ENCODE results near the gene HTRA3. TPM values are rescaled to one million over a fixed set of nuclear protein-coding genes. Genes with fewer than 3 reads are reported as not detected.

The HTRA3 gene
- total RNA-seq, 1 donor from 2014 or later: 35.2 TPM

DNA sequence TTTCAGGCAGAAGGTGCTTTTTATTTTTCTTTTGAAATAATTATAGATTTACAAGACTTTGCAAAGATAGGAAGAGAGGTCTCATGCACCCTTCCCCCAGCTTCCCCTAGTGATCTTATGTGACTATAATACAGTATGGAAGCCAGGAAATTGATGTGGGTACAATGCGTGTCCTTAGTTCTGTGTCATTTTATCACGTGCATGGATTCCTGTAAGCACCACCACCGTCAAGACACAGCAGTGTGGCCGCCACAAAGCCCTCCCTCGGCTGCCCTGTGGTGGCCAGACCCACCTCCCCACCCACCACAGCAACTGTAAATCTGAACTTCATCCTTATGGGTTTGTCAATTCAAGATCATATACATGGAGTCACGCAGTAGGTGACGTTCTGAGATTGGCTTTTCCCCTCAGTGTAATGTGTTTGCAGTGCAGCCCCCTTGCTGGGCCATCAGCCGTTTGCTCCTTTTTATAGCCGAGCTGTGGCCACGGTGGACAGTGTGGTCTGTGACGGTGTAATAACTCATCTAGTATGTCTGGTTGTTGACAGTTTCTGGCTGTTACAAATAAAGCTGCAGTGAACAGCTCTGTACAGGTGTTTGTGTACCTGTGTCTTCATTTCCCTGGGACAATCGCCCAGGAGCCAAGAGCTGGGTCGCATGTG lies 10.9 kb upstream of the HTRA3 start:
- no peaks in the 10 kb centered on the region for H3K9me3 ChIP-seq (ENCODE audit: insufficient read depth, low read depth, low read length)
- H3K4me1 ChIP-seq (ENCODE audit: insufficient read depth, low read length): peaks cover 14% of the 10 kb centered on the region
- Mint-ChIP-seq H3K27me3 (ENCODE audit: low read depth, unreplicated experiment) (peaks cover 22% of the 10 kb centered on the region), H3K4me3 (ENCODE audit: unreplicated experiment) (no peak overlapping the region), H3K36me3 (ENCODE audit: low read depth, unreplicated experiment) (no peaks in the 10 kb centered on the region), H3K27ac (ENCODE audit: unreplicated experiment) (no peak overlapping the region), H3K4me1 (ENCODE audit: low read depth, unreplicated experiment) (no peaks in the 10 kb centered on the region), H3K9me3 (ENCODE audit: unreplicated experiment) (peaks cover 8% of the 10 kb centered on the region)
- H3K27me3 ChIP-seq (ENCODE audit: insufficient read depth, low read length): peaks cover 10% of the 10 kb centered on the region
- no peaks in the 10 kb centered on the region for H3K79me2 ChIP-seq (ENCODE audit: insufficient read depth, low read length)
- H2AFZ ChIP-seq (ENCODE audit: low read depth, low read length): no peak overlapping the region
- no peaks in the 10 kb centered on the region for H4K20me1 ChIP-seq (ENCODE audit: insufficient read depth, low read length)
- H3K27ac ChIP-seq (ENCODE audit: low read depth, low read length): no peak overlapping the region
- FAIRE-seq (no peak), DNase-seq (ENCODE audit: low read depth) (no peak)
- no peak overlapping the region for H3K4me2 ChIP-seq (ENCODE audit: low read length)
- no peaks in the 10 kb centered on the region for H3K36me3 ChIP-seq (ENCODE audit: insufficient read depth, low read length)
- TF ChIP-seq, protein P1, sequence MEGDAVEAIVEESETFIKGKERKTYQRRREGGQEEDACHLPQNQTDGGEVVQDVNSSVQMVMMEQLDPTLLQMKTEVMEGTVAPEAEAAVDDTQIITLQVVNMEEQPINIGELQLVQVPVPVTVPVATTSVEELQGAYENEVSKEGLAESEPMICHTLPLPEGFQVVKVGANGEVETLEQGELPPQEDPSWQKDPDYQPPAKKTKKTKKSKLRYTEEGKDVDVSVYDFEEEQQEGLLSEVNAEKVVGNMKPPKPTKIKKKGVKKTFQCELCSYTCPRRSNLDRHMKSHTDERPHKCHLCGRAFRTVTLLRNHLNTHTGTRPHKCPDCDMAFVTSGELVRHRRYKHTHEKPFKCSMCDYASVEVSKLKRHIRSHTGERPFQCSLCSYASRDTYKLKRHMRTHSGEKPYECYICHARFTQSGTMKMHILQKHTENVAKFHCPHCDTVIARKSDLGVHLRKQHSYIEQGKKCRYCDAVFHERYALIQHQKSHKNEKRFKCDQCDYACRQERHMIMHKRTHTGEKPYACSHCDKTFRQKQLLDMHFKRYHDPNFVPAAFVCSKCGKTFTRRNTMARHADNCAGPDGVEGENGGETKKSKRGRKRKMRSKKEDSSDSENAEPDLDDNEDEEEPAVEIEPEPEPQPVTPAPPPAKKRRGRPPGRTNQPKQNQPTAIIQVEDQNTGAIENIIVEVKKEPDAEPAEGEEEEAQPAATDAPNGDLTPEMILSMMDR (IDR thresholded peaks at IDR 0.05; ENCODE audit: insufficient read depth, low read depth, low read length): no peak
- TF ChIP-seq EZH2 (IDR thresholded peaks at IDR 0.05; ENCODE audit: insufficient read depth, low read length): no peak
- no peak overlapping the region for H3K9ac ChIP-seq (ENCODE audit: low read length)
- H3K4me3 ChIP-seq (ENCODE audit: insufficient read depth, low read depth, low read length): no peak overlapping the region

DNA sequence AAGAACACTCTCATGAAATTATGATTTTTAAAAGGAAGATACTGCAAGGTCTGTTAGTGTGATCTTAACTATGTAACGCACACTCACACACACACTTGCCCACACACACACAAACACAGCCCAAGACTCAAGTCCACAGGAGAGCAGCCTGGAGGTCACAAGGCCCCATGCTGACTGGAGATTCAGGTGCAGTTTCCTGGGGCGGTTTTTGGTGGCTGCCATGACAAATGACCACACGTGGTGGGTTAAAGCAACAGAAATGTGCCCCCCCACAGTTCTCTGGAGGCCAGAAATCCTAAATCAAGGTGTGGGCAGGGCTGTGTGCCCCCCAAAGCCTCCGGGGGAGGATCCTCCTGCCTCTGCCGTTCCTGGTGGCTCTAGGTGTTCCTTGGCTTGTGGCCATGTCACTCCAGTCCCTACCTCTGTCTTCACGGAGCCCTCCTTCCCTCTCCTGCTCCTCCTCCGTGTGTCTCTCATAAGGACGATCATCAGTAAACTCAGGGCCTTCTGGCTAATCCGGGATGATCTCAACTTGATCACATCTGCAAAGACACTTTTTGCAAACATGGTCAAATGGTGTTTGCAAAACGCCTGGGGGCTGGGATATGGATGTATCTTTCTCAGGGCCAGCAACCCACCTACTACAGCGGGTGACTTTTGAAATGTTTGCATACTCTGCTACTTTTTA lies 9.7 kb upstream of the HTRA3 start:
- no peak overlapping the region for H3K9ac ChIP-seq (ENCODE audit: low read length)
- Mint-ChIP-seq H3K4me1 (ENCODE audit: low read depth, unreplicated experiment) (no peaks in the 10 kb centered on the region), H3K27me3 (ENCODE audit: low read depth, unreplicated experiment) (peaks cover 25% of the 10 kb centered on the region), H3K9me3 (ENCODE audit: unreplicated experiment) (peaks cover 8% of the 10 kb centered on the region), H3K4me3 (ENCODE audit: unreplicated experiment) (no peak overlapping the region), H3K36me3 (ENCODE audit: low read depth, unreplicated experiment) (no peaks in the 10 kb centered on the region), H3K27ac (ENCODE audit: unreplicated experiment) (no peak overlapping the region)
- H3K27me3 ChIP-seq (ENCODE audit: insufficient read depth, low read length): peaks cover 10% of the 10 kb centered on the region
- no peak overlapping the region for H3K4me3 ChIP-seq (ENCODE audit: insufficient read depth, low read depth, low read length)
- H4K20me1 ChIP-seq (ENCODE audit: insufficient read depth, low read length): no peaks in the 10 kb centered on the region
- no peak overlapping the region for H2AFZ ChIP-seq (ENCODE audit: low read depth, low read length)
- TF ChIP-seq, protein P1 (IDR thresholded peaks at IDR 0.05; ENCODE audit: insufficient read depth, low read depth, low read length): no peak
- TF ChIP-seq EZH2 (IDR thresholded peaks at IDR 0.05; ENCODE audit: insufficient read depth, low read length): no peak
- H3K4me1 ChIP-seq (ENCODE audit: insufficient read depth, low read length): peaks cover 14% of the 10 kb centered on the region
- no peaks in the 10 kb centered on the region for H3K9me3 ChIP-seq (ENCODE audit: insufficient read depth, low read depth, low read length)
- H3K4me2 ChIP-seq (ENCODE audit: low read length): no peak overlapping the region
- no peak overlapping the region for H3K27ac ChIP-seq (ENCODE audit: low read depth, low read length)
- H3K79me2 ChIP-seq (ENCODE audit: insufficient read depth, low read length): no peaks in the 10 kb centered on the region
- DNase-seq (ENCODE audit: low read depth) (no peak), FAIRE-seq (no peak)
- H3K36me3 ChIP-seq (ENCODE audit: insufficient read depth, low read length): no peaks in the 10 kb centered on the region

DNA sequence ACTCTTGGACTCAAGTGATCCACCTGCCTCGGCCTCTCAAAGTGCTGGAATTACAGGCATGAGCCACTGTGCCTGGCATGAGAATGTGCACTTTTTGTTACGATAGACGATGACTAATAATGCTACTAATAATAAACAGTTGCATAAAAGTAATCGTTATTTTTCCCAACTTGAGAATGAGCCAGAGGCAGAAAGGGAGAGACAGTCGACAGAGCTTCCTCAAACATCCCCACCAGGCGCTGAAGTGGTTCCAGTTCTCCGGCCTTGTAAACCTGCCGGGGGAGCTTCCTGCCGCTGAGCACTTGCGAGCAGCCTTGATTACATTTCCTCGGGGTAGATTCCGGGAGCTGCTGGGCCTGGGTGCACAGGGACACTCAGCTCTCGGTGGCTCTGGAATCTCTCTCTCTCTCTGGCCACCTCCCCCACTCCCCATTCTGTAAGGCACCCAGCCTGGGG lies 8.9 kb upstream of the HTRA3 start:
- H3K27ac Mint-ChIP-seq (ENCODE audit: unreplicated experiment): no peak overlapping the region
- H3K27me3 Mint-ChIP-seq (ENCODE audit: low read depth, unreplicated experiment): peaks cover 26% of the 10 kb centered on the region
- no peaks in the 10 kb centered on the region for H3K4me1 Mint-ChIP-seq (ENCODE audit: low read depth, unreplicated experiment)
- DNase-seq (ENCODE audit: low read depth) (peak; percentile 76), FAIRE-seq (no peak)
- no peak overlapping the region for H3K4me3 Mint-ChIP-seq (ENCODE audit: unreplicated experiment)
- Histone ChIP-seq H2AFZ (ENCODE audit: low read depth, low read length) (peak overlapping the region; percentile 32), H3K27ac (ENCODE audit: low read depth, low read length) (no peak overlapping the region), H3K4me3 (ENCODE audit: insufficient read depth, low read depth, low read length) (no peak overlapping the region), H4K20me1 (ENCODE audit: insufficient read depth, low read length) (no peaks in the 10 kb centered on the region), H3K9ac (ENCODE audit: low read length) (no peak overlapping the region), H3K36me3 (ENCODE audit: insufficient read depth, low read length) (no peaks in the 10 kb centered on the region), H3K4me2 (ENCODE audit: low read length) (peak overlapping the region; percentile 17), H3K9me3 (ENCODE audit: insufficient read depth, low read depth, low read length) (no peaks in the 10 kb centered on the region), H3K4me1 (ENCODE audit: insufficient read depth, low read length) (peaks cover 14% of the 10 kb centered on the region), H3K79me2 (ENCODE audit: insufficient read depth, low read length) (no peaks in the 10 kb centered on the region), H3K27me3 (ENCODE audit: insufficient read depth, low read length) (peaks cover 10% of the 10 kb centered on the region)
- TF ChIP-seq, protein P1 (IDR thresholded peaks at IDR 0.05; ENCODE audit: insufficient read depth, low read depth, low read length): no peak
- TF ChIP-seq EZH2 (IDR thresholded peaks at IDR 0.05; ENCODE audit: insufficient read depth, low read length): no peak
- no peaks in the 10 kb centered on the region for H3K36me3 Mint-ChIP-seq (ENCODE audit: low read depth, unreplicated experiment)
- H3K9me3 Mint-ChIP-seq (ENCODE audit: unreplicated experiment): peaks cover 8% of the 10 kb centered on the region

Data from astrocyte (in vitro differentiated cells and primary cell).